Measurements from ENCODE around the gene CKS1B. TPM values are rescaled to one million over a fixed set of nuclear protein-coding genes. Genes with fewer than 3 reads are reported as not detected.

CKS1B gene
- total and polyA plus RNA-seq, 2 donors (not counting 1 experiment from before 2014, with no cell fraction given), result 16.8 to 33.0 TPM

GRCh38 chr1:154964359-154964758 is 10.1 kb upstream of the CKS1B start:
- CTCF ChIA-PET, result interaction anchor here (1.0 to 6.5 kb wide), 6 partner anchors 8 to 52 kb away, joined by 3 to 61 read pairs (median 8); partner anchors contain the start of genes CKS1B and SHC1

More at GRCh38 chr1:154964359-154964758, 10.1 kb upstream of the CKS1B start:
- peaks cover 22% of the 10 kb centered on the region for H3K4me1 Mint-ChIP-seq
- no peak overlapping the region for H3K4me3 ChIP-seq (ENCODE audit: control extremely low read depth in 1 of 5, extremely low read depth in 1 of 5, insufficient read depth in 1 of 5, low read depth in 2 of 5, low read length in 4 of 5)
- no peaks in the 10 kb centered on the region for H3K27me3 ChIP-seq (replicated peaks in 1 of 4; ENCODE audit: control extremely low read depth in 1 of 4, control insufficient read depth in 3 of 4, insufficient read depth in 4 of 4, low read length in 3 of 4)
- TF ChIP-seq EZH2 (IDR thresholded peaks at IDR 0.05; ENCODE audit: borderline replicate concordance, insufficient read depth, low read depth, low read length, poor library complexity, severe bottlenecking) (no peak), CTCF (IDR thresholded peaks at IDR 0.05) (no peak)
- H4K20me1 ChIP-seq (ENCODE audit: control insufficient read depth, insufficient read depth, low read length, poor library complexity, severe bottlenecking), result peaks cover 16% of the 10 kb centered on the region
- peak overlapping the region; percentile 23 for H3K27ac Mint-ChIP-seq
- H3K27me3 Mint-ChIP-seq, result no peaks in the 10 kb centered on the region
- no peak overlapping the region for H3K4me3 Mint-ChIP-seq
- POLR2A ChIA-PET, result interaction anchor here (0.7 kb wide), 2 partner anchors 12 to 359 kb away, joined by 3 read pairs; no protein-coding TSS in a partner anchor
- DNase-seq (no peak), ATAC-seq (ENCODE audit: low read depth) (no peak)
- WGBS (ENCODE audit: insufficient coverage), result 91% methylated on average over 4 of the region's 6 CpGs
- H3K79me2 ChIP-seq (ENCODE audit: control insufficient read depth, insufficient read depth, low read length), result peaks cover 59% of the 10 kb centered on the region
- no peaks in the 10 kb centered on the region for H3K9me3 ChIP-seq (ENCODE audit: control extremely low read depth in 1 of 3, control insufficient read depth in 2 of 3, insufficient read depth in 1 of 3, low read length in 2 of 3)
- H3K9me3 Mint-ChIP-seq (ENCODE audit: insufficient read depth), result no peaks in the 10 kb centered on the region
- H3K4me2 ChIP-seq (replicated peaks; ENCODE audit: low read depth, low read length, poor library complexity, severe bottlenecking), result no peak overlapping the region
- intact Hi-C loops (cut with micrococcal nuclease), result no loop called here
- H3K27ac ChIP-seq (ENCODE audit: low read length in 2 of 2), result peak overlapping the region in 1 of 2 donors; percentile 14
- no peak overlapping the region for H3K9ac ChIP-seq (ENCODE audit: low read length)
- H2AFZ ChIP-seq (ENCODE audit: insufficient read depth, low read depth, low read length, poor library complexity, severe bottlenecking), result no peak overlapping the region
- H3K36me3 ChIP-seq (replicated peaks in 1 of 2; ENCODE audit: control extremely low read depth in 1 of 2, control insufficient read depth in 1 of 2, extremely low read depth in 1 of 2, insufficient read depth in 2 of 2, low read length in 1 of 2), result peaks cover 6 to 62% of the 10 kb centered on the region in 2 experiments
- H3K4me1 ChIP-seq (ENCODE audit: control insufficient read depth in 2 of 2, insufficient read depth in 2 of 2, low read length in 2 of 2), result peaks cover 19 to 31% of the 10 kb centered on the region in 2 donors

Data from B cell (primary cell).